ENCODE data around the gene PTPRD.

PTPRD gene

DNA sequence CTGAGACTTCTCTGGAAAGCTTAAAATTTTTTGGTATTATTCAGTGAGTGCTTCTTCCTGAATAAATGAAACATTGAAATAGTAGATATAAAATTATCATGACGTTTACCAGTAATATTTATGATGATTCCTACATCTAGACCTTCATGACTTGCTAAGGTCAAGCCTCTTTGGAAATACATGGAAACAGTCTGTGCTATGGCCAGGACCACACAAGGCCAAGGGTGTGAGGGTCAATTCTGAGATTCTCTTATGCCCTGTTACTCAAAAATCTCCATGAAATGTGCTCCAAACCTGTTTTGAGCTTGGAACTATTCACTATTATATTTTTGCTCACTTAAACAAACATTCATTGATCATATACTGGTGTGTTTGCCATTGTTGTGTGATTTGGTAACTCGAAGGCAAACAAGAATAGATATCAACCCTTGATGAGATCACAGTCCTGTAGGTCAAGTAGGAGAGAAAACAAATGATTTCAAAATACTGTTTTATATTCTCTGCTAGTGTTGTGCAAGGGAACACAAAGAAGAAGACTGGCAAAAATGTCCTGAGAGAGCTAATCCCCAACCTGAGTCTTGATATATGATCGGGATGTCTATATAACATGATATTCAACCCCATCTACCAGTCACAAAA lies 1558.3 kb downstream of the PTPRD start (continued):
- TF ChIP-seq, protein P1, sequence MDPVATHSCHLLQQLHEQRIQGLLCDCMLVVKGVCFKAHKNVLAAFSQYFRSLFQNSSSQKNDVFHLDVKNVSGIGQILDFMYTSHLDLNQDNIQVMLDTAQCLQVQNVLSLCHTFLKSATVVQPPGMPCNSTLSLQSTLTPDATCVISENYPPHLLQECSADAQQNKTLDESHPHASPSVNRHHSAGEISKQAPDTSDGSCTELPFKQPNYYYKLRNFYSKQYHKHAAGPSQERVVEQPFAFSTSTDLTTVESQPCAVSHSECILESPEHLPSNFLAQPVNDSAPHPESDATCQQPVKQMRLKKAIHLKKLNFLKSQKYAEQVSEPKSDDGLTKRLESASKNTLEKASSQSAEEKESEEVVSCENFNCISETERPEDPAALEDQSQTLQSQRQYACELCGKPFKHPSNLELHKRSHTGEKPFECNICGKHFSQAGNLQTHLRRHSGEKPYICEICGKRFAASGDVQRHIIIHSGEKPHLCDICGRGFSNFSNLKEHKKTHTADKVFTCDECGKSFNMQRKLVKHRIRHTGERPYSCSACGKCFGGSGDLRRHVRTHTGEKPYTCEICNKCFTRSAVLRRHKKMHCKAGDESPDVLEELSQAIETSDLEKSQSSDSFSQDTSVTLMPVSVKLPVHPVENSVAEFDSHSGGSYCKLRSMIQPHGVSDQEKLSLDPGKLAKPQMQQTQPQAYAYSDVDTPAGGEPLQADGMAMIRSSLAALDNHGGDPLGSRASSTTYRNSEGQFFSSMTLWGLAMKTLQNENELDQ (tag by site-specific recombination; IDR thresholded peaks at IDR 0.05; ENCODE audit: low read depth), result no peak

DNA sequence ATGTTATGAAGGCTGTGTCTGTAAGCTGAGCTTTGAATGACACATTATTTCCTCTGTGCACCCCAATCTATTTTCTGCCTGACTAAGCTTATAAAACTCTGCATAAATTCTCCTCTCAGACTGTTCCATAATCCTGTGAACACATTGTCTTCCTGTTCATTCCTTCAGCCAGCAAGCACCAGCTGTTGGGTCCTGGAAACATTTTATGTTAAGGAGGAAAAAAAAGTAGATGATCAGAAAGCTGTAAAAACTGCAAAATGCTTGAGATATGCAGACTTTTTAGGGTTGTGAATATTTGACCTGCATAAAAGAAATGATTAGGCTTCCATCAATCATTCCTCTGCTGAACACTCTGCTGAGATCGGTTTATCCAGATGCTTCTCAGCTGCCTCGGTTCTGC lies 1567.2 kb downstream of the PTPRD start:
- Histone ChIP-seq H3K36me3 (ENCODE audit: control insufficient read depth in 2 of 2, insufficient read depth in 1 of 2, low read length in 2 of 2) (no peaks in the 10 kb centered on the region), H3K4me1 (ENCODE audit: control insufficient read depth, insufficient read depth, low read length) (no peaks in the 10 kb centered on the region), H3K4me3 (ENCODE audit: low read depth, low read length) (no peak overlapping the region), H3K9me3 (ENCODE audit: control insufficient read depth, insufficient read depth, low read depth, low read length) (no peaks in the 10 kb centered on the region), H3K27ac (ENCODE audit: extremely low read depth, low read depth, low read length) (no peak overlapping the region)
- ChIA-PET POLR2A (no interaction called here), CTCF (no interaction called here)
- TF ChIP-seq ZNF350 (tag by site-specific recombination; IDR thresholded peaks at IDR 0.05) (no peak), ZNF585B (tag by site-specific recombination; IDR thresholded peaks at IDR 0.05) (no peak), ZNF10 (tag by site-specific recombination; IDR thresholded peaks at IDR 0.05) (no peak), ZNF660 (tag by site-specific recombination; IDR thresholded peaks at IDR 0.05) (no peak), ZNF114 (tag by site-specific recombination; IDR thresholded peaks at IDR 0.05) (no peak)

DNA sequence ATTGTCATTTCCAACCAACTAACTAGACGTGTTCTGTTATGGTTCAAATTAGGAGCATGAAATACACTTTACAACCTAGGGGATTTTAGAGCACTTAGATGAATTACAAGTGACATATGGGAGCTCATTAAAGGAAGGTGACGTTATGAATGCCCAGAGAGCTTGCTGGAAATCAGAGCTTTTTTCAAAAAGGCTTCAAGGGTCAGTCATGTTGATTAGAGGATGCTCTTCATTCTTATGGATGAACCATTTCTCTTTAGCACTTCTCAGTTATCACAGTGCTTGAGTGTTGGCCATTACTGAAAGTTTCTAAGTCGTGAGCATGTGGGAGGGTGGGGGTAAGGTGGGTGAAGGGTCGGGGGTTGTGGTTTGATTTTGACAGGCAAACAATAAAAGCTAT lies 1567.7 kb downstream of the PTPRD start:
- H3K36me3 ChIP-seq (ENCODE audit: control insufficient read depth in 2 of 2, insufficient read depth in 1 of 2, low read length in 2 of 2), result no peaks in the 10 kb centered on the region
- CTCF ChIA-PET, result interaction anchor here (0.6 kb wide), 1 partner anchor 80 kb away, joined by 3 read pairs; no protein-coding TSS in a partner anchor
- H3K4me1 ChIP-seq (ENCODE audit: control insufficient read depth, insufficient read depth, low read length), result no peaks in the 10 kb centered on the region
- no peak overlapping the region for H3K4me3 ChIP-seq (ENCODE audit: low read depth, low read length)
- POLR2A ChIA-PET, result no interaction called here
- no peaks in the 10 kb centered on the region for H3K9me3 ChIP-seq (ENCODE audit: control insufficient read depth, insufficient read depth, low read depth, low read length)
- no peak overlapping the region for H3K27ac ChIP-seq (ENCODE audit: extremely low read depth, low read depth, low read length)
- TF ChIP-seq ZNF785 (tag by site-specific recombination; IDR thresholded peaks at IDR 0.05) (no peak), GLIS2 (tag by site-specific recombination; IDR thresholded peaks at IDR 0.05) (no peak), ZNF391 (tag by site-specific recombination; IDR thresholded peaks at IDR 0.05; ENCODE audit: borderline replicate concordance, low read depth) (no peak), ZSCAN30 (tag by site-specific recombination; IDR thresholded peaks at IDR 0.05) (no peak), KLF16 (tag by site-specific recombination; IDR thresholded peaks at IDR 0.05) (no peak), ZNF658 (tag by site-specific recombination; IDR thresholded peaks at IDR 0.05) (no peak), MYNN (tag by site-specific recombination; IDR thresholded peaks at IDR 0.05; ENCODE audit: borderline replicate concordance) (no peak), ZNF548 (tag by site-specific recombination; IDR thresholded peaks at IDR 0.05) (no peak)
- TF ChIP-seq, protein P2, sequence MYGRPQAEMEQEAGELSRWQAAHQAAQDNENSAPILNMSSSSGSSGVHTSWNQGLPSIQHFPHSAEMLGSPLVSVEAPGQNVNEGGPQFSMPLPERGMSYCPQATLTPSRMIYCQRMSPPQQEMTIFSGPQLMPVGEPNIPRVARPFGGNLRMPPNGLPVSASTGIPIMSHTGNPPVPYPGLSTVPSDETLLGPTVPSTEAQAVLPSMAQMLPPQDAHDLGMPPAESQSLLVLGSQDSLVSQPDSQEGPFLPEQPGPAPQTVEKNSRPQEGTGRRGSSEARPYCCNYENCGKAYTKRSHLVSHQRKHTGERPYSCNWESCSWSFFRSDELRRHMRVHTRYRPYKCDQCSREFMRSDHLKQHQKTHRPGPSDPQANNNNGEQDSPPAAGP (tag by site-specific recombination; IDR thresholded peaks at IDR 0.05), result no peak
- TF ChIP-seq, protein P3, sequence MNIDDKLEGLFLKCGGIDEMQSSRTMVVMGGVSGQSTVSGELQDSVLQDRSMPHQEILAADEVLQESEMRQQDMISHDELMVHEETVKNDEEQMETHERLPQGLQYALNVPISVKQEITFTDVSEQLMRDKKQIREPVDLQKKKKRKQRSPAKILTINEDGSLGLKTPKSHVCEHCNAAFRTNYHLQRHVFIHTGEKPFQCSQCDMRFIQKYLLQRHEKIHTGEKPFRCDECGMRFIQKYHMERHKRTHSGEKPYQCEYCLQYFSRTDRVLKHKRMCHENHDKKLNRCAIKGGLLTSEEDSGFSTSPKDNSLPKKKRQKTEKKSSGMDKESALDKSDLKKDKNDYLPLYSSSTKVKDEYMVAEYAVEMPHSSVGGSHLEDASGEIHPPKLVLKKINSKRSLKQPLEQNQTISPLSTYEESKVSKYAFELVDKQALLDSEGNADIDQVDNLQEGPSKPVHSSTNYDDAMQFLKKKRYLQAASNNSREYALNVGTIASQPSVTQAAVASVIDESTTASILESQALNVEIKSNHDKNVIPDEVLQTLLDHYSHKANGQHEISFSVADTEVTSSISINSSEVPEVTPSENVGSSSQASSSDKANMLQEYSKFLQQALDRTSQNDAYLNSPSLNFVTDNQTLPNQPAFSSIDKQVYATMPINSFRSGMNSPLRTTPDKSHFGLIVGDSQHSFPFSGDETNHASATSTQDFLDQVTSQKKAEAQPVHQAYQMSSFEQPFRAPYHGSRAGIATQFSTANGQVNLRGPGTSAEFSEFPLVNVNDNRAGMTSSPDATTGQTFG (tag by site-specific recombination; IDR thresholded peaks at IDR 0.05; ENCODE audit: borderline replicate concordance), result no peak
- TF ChIP-seq, protein P4, sequence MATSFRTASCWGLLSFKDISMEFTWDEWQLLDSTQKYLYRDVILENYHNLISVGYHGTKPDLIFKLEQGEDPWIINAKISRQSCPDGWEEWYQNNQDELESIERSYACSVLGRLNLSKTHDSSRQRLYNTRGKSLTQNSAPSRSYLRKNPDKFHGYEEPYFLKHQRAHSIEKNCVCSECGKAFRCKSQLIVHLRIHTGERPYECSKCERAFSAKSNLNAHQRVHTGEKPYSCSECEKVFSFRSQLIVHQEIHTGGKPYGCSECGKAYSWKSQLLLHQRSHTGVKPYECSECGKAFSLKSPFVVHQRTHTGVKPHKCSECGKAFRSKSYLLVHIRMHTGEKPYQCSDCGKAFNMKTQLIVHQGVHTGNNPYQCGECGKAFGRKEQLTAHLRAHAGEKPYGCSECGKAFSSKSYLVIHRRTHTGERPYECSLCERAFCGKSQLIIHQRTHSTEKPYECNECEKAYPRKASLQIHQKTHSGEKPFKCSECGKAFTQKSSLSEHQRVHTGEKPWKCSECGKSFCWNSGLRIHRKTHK (tag by site-specific recombination; IDR thresholded peaks at IDR 0.05), result no peak
- TF ChIP-seq, protein P5, sequence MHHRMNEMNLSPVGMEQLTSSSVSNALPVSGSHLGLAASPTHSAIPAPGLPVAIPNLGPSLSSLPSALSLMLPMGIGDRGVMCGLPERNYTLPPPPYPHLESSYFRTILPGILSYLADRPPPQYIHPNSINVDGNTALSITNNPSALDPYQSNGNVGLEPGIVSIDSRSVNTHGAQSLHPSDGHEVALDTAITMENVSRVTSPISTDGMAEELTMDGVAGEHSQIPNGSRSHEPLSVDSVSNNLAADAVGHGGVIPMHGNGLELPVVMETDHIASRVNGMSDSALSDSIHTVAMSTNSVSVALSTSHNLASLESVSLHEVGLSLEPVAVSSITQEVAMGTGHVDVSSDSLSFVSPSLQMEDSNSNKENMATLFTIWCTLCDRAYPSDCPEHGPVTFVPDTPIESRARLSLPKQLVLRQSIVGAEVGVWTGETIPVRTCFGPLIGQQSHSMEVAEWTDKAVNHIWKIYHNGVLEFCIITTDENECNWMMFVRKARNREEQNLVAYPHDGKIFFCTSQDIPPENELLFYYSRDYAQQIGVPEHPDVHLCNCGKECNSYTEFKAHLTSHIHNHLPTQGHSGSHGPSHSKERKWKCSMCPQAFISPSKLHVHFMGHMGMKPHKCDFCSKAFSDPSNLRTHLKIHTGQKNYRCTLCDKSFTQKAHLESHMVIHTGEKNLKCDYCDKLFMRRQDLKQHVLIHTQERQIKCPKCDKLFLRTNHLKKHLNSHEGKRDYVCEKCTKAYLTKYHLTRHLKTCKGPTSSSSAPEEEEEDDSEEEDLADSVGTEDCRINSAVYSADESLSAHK (tag by site-specific recombination; IDR thresholded peaks at IDR 0.05), result no peak
- TF ChIP-seq, protein P6, sequence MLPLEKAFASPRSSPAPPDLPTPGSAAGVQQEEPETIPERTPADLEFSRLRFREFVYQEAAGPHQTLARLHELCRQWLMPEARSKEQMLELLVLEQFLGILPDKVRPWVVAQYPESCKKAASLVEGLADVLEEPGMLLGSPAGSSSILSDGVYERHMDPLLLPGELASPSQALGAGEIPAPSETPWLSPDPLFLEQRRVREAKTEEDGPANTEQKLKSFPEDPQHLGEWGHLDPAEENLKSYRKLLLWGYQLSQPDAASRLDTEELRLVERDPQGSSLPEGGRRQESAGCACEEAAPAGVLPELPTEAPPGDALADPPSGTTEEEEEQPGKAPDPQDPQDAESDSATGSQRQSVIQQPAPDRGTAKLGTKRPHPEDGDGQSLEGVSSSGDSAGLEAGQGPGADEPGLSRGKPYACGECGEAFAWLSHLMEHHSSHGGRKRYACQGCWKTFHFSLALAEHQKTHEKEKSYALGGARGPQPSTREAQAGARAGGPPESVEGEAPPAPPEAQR (tag by site-specific recombination; IDR thresholded peaks at IDR 0.05), result no peak
